Measurements from ENCODE around the gene POLR3G.

The POLR3G gene

GRCh38 chr5:90554358-90555006, 79.8 kb downstream of the POLR3G start:
- DNase-seq = no peak

GRCh38 chr5:90555666-90556065, 81.0 kb downstream of the POLR3G start:
- no peak for DNase-seq

DNA sequence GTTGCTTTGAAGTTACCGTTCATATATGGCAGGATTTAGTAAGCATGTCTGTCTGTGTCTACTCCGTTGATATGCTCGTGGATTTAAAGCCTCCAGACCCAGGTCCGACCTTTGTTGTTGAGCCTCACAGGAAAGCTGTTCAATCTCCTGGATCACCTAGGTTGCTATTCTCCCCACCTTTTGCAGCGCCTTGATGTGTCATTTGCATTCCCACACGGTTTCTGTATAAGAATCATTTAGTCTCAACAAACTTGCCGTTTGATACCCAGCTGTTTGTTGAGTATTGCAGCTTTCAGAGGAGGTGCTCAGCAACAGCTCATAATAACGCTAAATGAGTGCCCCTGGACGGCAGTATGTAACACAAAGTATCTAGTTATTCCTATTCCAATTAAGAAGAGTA, 82.7 kb downstream of the POLR3G start:
- no peak for DNase-seq

DNA sequence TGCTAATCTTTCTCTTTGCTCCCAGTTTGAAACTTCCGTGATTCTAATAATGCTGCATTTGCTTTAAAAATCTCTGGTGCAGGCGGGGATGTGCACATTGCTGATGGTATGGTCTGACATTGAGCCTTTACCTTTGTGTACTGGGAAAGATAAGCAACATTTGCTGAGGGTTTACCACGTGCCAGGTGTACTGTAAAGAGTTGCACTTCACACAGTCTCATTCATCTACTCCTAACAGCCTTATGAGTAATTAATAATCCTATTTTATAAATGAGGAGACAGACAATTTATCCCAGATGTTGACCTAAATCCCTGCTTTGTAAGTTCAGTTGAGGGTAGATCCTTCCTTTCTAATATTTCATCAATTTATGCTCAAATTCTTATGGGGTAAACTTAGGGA, 83.2 kb downstream of the POLR3G start:
- no peak for DNase-seq

- DNase-seq = no peak
These were observed 83.9 kb downstream of the POLR3G start, which contains the start of gene ADGRV1 for GRCh38 chr5:90558344-90559192. Gene ADGRV1 (plus strand): TSS chr5:90558797. CDS start chr5:90558896, 99 bp downstream.

GRCh38 chr5:90560771-90561170, 86.1 kb downstream of the POLR3G start:
- DNase-seq = no peak

DNA sequence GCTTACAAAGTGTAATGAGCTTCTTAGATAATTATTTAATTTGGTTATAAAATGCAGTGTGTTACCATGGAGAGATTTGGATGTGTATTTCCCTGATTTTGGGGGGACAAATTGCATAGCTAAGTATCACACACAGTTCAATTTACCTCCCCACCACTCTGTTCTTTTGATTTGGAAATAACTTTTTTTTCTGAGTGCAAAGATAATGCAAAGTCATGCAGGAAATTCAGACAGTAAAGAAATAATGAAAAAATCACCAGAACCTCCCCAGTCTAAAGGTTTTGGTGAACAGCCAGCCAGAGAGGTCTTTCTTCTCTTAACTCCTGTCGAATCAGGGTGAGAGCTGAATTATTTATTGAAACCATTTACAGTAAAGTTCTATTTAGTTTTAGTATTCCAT, 87.1 kb downstream of the POLR3G start:
- no peak for DNase-seq

DNA sequence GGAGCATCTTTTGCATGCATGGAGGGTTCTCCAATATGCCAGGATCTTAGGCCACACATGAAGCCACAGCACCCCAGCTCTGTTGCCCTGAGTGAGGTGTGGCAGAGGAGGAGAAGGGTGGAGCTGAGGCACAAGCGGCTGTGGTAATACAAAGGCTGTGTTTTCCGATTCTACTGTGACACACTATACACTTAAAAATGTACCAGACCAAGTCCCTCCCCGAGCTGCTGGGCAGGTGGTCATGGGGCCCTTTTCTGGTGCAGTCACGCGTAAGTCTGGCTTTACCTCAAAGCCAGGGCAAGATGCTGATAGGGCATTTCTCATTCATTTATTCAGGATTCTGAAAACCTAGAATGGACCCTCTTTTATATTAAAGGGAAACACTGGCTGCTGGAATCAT, 87.7 kb downstream of the POLR3G start:
- no peak for DNase-seq

- DNase-seq = no peak
These were observed 88.4 kb downstream of the POLR3G start for GRCh38 chr5:90563108-90563507.
